ENCODE data around the gene TMEM184A. TPM values are rescaled to one million over a fixed set of nuclear protein-coding genes. Genes with fewer than 3 reads are reported as not detected.
A peak's percentile ranks its signal among the peaks of the same experiment; 100 is the strongest.

TMEM184A gene
- total and polyA plus RNA-seq, 8 donors = 3.8 to 99.4 (median 17.2) TPM

GRCh38 chr7:1503816-1504775 is 51.9 kb downstream of the TMEM184A start, which contains the start of gene INTS1:
Gene INTS1 (minus strand): TSS chr7:1504389. CDS start chr7:1503960, 429 bp downstream.
- peak; percentile 93 to 97 for DNase-seq
- Histone ChIP-seq H3K36me3 (peaks cover 32 to 39% (median 38%) of the 10 kb centered on the region in 4 donors), H3K4me1 (peaks cover 13 to 53% (median 45%) of the 10 kb centered on the region in 4 donors), H3K27me3 (no peaks in the 10 kb centered on the region), H3K27ac (peak within 1 kb of the TSS; percentile 68 to 87 (median 78)), H3K4me3 (peak within 1 kb of the TSS; percentile 98 to 100 (median 100)), H3K9me3 (no peaks in the 10 kb centered on the region)
- TF ChIP-seq POLR2AphosphoS5 (IDR thresholded peaks at IDR 0.05) (peak; percentile 78 to 93 (median 81)), CTCF (IDR thresholded peaks at IDR 0.05) (peak in 5 of 7 experiments; percentile 37 to 94 (median 90)), POLR2A (IDR thresholded peaks at IDR 0.05) (no peak)
- intact Hi-C loops (cut with DNase I; ENCODE audit: low total_unique reads) = no loop called here
- WGBS, 5 donors = 0 to 1% (median 1%) methylated on average over 23 to 118 of the region's 118 CpGs

- H3K27ac ChIP-seq = peak overlapping the region in 2 of 5 donors; percentile 78 to 84
- H3K27me3 ChIP-seq = no peaks in the 10 kb centered on the region
- 22 to 32% (median 27%) methylated on average over 18 to 24 of the region's 24 CpGs for WGBS, 5 donors
- intact Hi-C loops (cut with DNase I; ENCODE audit: low total_unique reads) = no loop called here
- H3K4me1 ChIP-seq = peaks cover 13 to 53% (median 45%) of the 10 kb centered on the region in 4 donors
- TF ChIP-seq CTCF (IDR thresholded peaks at IDR 0.05) (no peak), POLR2A (IDR thresholded peaks at IDR 0.05) (no peak), POLR2AphosphoS5 (IDR thresholded peaks at IDR 0.05) (no peak), EP300 (IDR thresholded peaks at IDR 0.05) (no peak)
- H3K9me3 ChIP-seq = no peaks in the 10 kb centered on the region
- peaks cover 39 to 46% (median 45%) of the 10 kb centered on the region in 4 donors for H3K36me3 ChIP-seq
- H3K4me3 ChIP-seq = peak overlapping the region; percentile 98 to 100 (median 100)
- DNase-seq = no peak
Observed at GRCh38 chr7:1503390-1503789, 52.6 kb downstream of the TMEM184A start.

GRCh38 chr7:1502845-1503244 is 53.2 kb downstream of the TMEM184A start:
- TF ChIP-seq EP300 (IDR thresholded peaks at IDR 0.05) (no peak), POLR2A (IDR thresholded peaks at IDR 0.05) (no peak), POLR2AphosphoS5 (IDR thresholded peaks at IDR 0.05) (no peak)
- Histone ChIP-seq H3K4me3 (peak overlapping the region; percentile 98 to 100 (median 100)), H3K27me3 (no peaks in the 10 kb centered on the region), H3K4me1 (peaks cover 13 to 53% (median 45%) of the 10 kb centered on the region in 4 donors), H3K36me3 (peaks cover 45 to 52% (median 50%) of the 10 kb centered on the region in 4 donors), H3K9me3 (no peaks in the 10 kb centered on the region), H3K27ac (no peak overlapping the region)
- DNase-seq = no peak
- intact Hi-C loops (cut with DNase I; ENCODE audit: low total_unique reads) = no loop called here
- 80 to 90% (median 89%) methylated on average over 17 to 20 of the region's 20 CpGs for WGBS, 5 donors

GRCh38 chr7:1501487-1502270 is 54.3 kb downstream of the TMEM184A start:
- intact Hi-C loops (cut with DNase I; ENCODE audit: low total_unique reads) = no loop called here
- WGBS, 5 donors = 92 to 95% (median 92%) methylated on average over 21 of the region's 21 CpGs
- peak overlapping the region in 1 of 4 donors; percentile 100 for H3K4me3 ChIP-seq
- H3K27me3 ChIP-seq = no peaks in the 10 kb centered on the region
- peaks cover 56 to 63% (median 62%) of the 10 kb centered on the region in 4 donors for H3K36me3 ChIP-seq
- DNase-seq = no peak
- H3K4me1 ChIP-seq = peaks cover 13 to 44% (median 41%) of the 10 kb centered on the region in 4 donors
- no peak overlapping the region for H3K27ac ChIP-seq
- TF ChIP-seq POLR2AphosphoS5 (IDR thresholded peaks at IDR 0.05) = no peak
- TF ChIP-seq EP300 (IDR thresholded peaks at IDR 0.05) = no peak
- no peak for TF ChIP-seq CTCF (IDR thresholded peaks at IDR 0.05)
- TF ChIP-seq POLR2A (IDR thresholded peaks at IDR 0.05) = no peak
- H3K9me3 ChIP-seq = no peaks in the 10 kb centered on the region
